GM18909 (cell line): ENCODE measurements around the gene WDR82.
A peak's percentile ranks its signal among the peaks of the same experiment; 100 is the strongest.

Source experiments
- ATAC-seq: cut with Tn5 transposase; IDR thresholded peaks from one replicate; pipeline ENCODE4 v1.9.1; 2021; ENCODE audit warnings: mild to moderate bottlenecking; ENCODE audit not compliant: unreplicated experiment, poor library complexity

WDR82 gene

GRCh38 chr3:52240886-52241370 is 37.5 kb downstream of the WDR82 start:
- ATAC-seq: no peak

DNA sequence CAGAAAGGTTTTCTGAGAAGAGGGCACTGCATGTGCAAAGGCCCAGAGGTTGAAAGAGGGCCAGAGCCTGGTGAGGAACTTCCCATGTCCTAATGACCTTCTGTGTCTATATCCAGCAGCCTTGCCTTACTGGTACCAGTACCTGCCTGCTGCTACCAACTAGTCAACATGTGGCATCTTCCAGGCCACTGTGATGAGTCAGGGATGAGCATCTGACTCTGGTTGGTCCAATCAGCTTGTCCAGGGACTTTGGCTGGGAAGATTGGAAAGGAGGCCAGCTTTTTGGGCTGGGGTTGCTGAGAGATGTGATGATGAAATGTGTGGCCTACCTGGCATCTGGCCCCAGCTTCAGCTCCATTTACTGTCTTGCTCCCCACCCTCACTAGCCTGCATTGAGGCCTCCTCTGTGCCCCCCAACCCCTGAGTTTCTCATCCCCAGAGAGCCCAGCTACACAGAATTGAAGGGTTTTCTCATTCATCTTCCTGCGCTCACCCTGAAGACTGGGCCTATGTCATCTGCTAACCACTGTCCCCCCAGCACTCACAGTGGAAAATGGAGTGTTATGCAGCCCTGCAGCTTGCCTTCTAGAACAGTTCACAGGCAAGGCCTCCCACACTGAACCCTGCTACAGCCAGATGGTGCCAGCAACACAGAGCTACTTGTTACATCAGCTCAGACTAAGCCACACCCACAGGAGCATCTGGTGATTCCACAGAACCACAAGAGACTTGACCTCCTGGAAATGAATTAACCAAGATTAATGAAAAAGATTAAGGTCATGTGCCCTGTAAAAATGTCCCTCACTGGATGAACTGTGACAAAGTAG is 38.2 kb downstream of the WDR82 start:
- no peak for ATAC-seq

- peak; percentile 77 for ATAC-seq
These were observed 39.4 kb downstream of the WDR82 start, which contains the start of gene TWF2 for GRCh38 chr3:52238761-52239701. Gene TWF2 (minus strand): TSS chr3:52239158. CDS start chr3:52239016, 142 bp downstream.

DNA sequence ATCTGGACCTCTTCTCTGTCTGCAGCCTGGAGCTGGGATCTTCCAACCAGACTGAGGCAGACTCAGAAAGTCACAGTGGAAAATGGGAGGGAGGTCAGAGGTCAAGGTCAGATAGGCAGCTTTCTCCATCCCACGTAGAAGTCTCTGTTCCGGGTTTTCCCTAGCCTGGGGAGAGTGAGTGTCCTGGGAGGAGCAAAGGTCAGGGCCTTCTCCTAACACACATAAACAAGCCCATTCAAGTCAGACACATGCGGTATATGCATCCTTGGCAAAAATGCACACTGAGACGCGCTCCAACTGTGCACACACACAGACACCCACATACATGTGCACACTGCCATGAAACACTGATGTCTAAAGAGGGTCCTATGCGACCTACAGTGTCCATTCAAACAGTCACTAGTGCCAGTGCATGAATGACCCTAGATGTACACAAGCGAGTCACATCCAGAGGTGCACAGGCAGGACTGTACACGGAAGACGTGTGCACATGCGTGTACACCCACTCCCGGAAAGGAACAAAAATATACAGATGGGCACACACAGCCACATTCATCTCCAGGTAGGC is 40.2 kb downstream of the WDR82 start:
- ATAC-seq: peak; percentile 10

DNA sequence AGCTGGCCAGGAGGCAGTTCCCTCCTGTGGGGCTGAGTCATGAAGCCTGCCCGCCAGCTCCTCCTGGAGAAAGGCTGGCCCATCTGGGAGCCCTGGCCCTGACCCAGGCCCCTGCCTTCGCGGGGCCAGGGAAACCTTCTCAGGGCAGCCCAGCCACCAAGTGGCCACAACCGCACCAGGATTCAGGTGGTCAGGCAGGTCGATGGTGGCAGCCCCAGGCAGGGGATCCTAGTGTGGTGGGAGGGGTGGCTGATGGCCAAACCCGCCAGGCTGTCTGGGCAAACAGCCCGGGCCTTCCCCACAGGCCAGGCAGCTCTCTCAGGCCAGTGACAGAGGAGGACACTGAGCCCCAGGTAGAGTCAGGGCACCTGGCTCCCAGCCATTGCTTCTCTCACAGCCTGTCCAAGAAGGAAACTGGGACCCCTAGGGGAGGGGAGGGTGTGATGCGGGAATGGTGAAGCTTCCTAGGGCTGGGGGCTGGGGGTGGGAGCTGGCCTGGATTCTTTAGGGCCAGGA is 40.7 kb downstream of the WDR82 start:
- ATAC-seq: no peak

- no peak for ATAC-seq
These were observed 41.3 kb downstream of the WDR82 start for GRCh38 chr3:52237006-52237656.

DNA sequence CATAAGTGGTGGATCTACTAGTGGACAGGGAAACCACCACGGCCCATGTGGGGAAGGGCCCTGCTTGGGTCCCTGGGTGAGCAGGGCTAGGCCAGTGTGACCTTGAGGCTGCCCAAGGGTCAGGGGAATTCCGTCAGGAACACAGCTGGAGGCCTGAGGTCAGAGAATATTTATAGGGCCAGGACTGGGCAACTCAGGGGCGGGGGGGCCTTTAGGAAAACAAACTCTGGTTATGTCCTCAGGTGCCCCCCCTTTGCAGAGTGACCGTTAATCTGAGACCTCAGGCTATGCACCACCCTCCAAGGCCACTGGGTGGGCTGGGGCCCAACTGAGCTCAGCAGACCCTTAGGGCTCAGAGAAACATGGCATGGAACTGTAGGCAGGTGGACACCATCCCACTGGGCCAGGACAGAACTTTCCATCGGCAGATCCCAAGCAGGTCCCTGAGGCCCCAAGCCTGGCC is 42.0 kb downstream of the WDR82 start:
- ATAC-seq: no peak

- no peak for ATAC-seq
These were observed 43.7 kb downstream of the WDR82 start for GRCh38 chr3:52234516-52235447.

- no peak for ATAC-seq
These were observed 44.5 kb downstream of the WDR82 start for GRCh38 chr3:52233968-52234367.

DNA sequence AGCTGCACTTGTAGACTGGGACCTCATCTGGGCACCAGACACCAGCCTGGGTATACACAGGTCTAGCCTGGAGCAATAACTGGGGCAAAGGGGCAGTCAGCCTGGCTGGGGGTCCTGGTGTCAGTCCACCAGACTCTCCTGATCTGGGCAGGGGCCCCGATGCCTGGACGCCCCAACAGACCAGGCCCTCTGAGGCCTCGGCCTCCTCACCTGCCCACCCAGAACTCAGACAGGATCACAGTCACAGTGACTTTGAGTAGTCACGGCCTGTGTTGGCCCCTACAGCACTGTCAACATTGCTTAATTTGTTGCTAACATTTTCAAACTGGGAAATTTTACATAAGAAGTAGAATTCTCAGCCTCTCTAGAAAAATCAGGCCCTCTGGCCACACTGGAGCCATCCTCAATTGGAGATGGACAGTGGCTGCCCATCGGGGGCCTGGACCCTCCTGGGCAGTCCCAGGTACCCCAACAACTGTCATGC is 45.3 kb downstream of the WDR82 start:
- no peak for ATAC-seq

DNA sequence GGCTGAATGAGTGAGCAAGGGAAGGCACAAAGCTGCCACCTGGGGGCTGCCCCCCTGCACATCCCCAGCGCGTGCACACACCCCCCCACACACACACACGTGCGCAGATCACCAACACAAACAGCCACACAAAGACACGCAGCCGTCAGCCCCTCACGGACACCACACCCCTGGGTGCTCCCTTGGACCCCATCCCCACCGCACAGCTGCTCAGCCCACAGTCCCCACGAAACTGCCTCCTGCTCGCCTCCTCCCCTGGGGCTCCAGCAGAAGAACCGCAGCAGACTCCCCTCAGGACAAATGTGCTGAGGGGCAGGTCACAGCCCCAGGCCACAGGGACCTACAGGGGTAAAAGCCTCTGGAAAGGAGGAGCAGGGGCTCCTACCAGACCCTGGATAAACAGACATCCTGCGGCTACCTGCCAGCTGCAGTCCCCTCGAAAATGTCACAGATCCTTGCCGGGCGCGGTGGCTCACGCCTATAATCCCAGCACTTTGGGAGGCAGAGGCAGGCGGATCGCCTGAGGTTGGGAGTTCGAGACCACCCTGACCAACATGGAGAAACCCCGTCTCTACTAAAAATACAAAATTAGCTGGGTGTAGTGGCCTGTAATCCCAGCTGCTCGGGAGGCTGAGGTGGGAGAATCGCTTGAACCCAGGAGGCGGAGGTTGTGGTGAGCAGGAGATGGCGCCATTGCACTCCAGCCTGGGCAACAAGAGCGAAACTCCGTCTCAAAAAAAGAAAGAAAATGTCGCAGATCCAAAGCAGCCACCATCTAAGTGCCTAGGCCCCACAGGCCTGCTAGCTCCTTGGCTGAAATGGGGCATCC is 46.0 kb downstream of the WDR82 start:
- no peak for ATAC-seq

- ATAC-seq: peak; percentile 61
These were observed 46.8 kb downstream of the WDR82 start for GRCh38 chr3:52231502-52232278.

- ATAC-seq: no peak
These were observed 47.5 kb downstream of the WDR82 start for GRCh38 chr3:52230889-52231499.

GRCh38 chr3:52230461-52230860 is 48.0 kb downstream of the WDR82 start:
- ATAC-seq: no peak

DNA sequence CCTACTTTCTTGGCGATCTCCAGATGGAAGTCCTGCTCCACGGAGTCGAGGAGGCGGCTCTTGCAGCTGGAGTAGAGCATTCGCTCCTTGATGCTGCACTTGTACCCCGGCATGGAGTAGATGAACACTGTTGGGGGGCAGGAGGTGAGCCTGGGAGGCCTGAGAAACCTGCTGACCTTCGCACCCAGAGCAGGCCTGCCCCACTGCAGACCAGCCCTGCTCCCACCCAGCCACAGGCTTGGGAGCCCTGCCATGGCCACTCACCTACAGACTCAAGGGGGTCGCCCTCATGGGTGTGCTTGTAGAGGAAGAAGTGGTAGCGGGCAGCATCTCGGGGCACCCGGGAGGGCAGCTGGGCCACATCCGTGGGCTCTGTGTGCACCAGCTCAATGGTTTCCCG is 48.8 kb downstream of the WDR82 start:
- ATAC-seq: no peak

- no peak for ATAC-seq
These were observed 49.6 kb downstream of the WDR82 start for GRCh38 chr3:52228751-52229291.
